HL-60 (cell line): ENCODE results near the gene MACROD2.
"Not testable (repeated sequence)": the region's sequence is repeated elsewhere in the genome, so short reads cannot be mapped to it uniquely, and the experiment has no call there.

ENCODE experiments used
- DNase-seq, 2 experiments: peaks; one replicate each; pipeline ENCODE4 v3.0.0-alpha.2; 2010 to 2020; ENCODE audit warnings: low read depth in 1 of 2, low spot score in 1 of 2
- H3K27ac ChIP-seq: fragments of 250-450 bp; sonication (Bioruptor Pico); replicated peaks from 2 replicates; pipeline ENCODE4 v1.5.1; 2020; ENCODE audit warnings: mild to moderate bottlenecking, moderate library complexity
- H3K27me3 ChIP-seq: fragments of 250-450 bp; sonication (Bioruptor Pico); 2 replicates; pipeline ENCODE4 v1.5.1; 2021; ENCODE audit warnings: mild to moderate bottlenecking, moderate library complexity; ENCODE audit not compliant: insufficient read depth, poor library complexity, severe bottlenecking
- H3K4me3 ChIP-seq: replicated peaks from 2 replicates; pipeline ENCODE4 v1.5.1; 2011; ENCODE audit warnings: mild to moderate bottlenecking, control low read depth, low read length; ENCODE audit not compliant: insufficient read depth
- CTCF ChIP-seq: IDR thresholded peaks from one replicate; pipeline ENCODE4 v1.5.1; 2011; ENCODE audit warnings: low read length, control low read depth, inconsistent platforms; ENCODE audit not compliant: insufficient read depth
- GABPA ChIP-seq: IDR thresholded peaks from 2 replicates; pipeline ENCODE4 v1.6.1; 2012; ENCODE audit warnings: low read depth
- POLR2AphosphoS5 ChIP-seq: IDR thresholded peaks from 2 replicates; pipeline ENCODE4 v1.6.1; 2012; ENCODE audit warnings: low read depth
- REST ChIP-seq: IDR thresholded peaks from 2 replicates; pipeline ENCODE4 v1.6.1; 2012; ENCODE audit warnings: low read depth; ENCODE audit not compliant: insufficient replicate concordance
- SPI1 ChIP-seq: IDR thresholded peaks from 2 replicates; pipeline ENCODE4 v1.6.1; 2012; ENCODE audit warnings: low read depth, mild to moderate bottlenecking, borderline replicate concordance

MACROD2 gene

GRCh38 chr20:13991311-13991710 is 4.0 kb upstream of the MACROD2 start:
- H3K4me3 ChIP-seq, result no peak overlapping the region
- no peaks in the 10 kb centered on the region for H3K27me3 ChIP-seq
- DNase-seq, result no peak
- TF ChIP-seq POLR2AphosphoS5 (no peak), GABPA (no peak), CTCF (no peak), SPI1 (no peak), REST (no peak)
- no peak overlapping the region for H3K27ac ChIP-seq

- not testable (repeated sequence) for H3K27me3 ChIP-seq, H3K27ac ChIP-seq, H3K4me3 ChIP-seq, DNase-seq
Observed at GRCh38 chr20:13991955-13992354, 3.4 kb upstream of the MACROD2 start.

- Histone ChIP-seq H3K27me3 (no peaks in the 10 kb centered on the region), H3K27ac (no peak overlapping the region; the same call in 1 of the 2 replicates), H3K4me3 (peak overlapping the region; percentile 67)
- DNase-seq, result peak; percentile 32 to 38
- TF ChIP-seq SPI1, result no peak
- TF ChIP-seq CTCF, result no peak
- TF ChIP-seq POLR2AphosphoS5, result 0 out of 2 replicates have a peak, but pooled peaks have one; percentile 9
- no peak for TF ChIP-seq GABPA
- TF ChIP-seq REST, result no peak
Observed at GRCh38 chr20:13995841-13996240, 525 bp downstream of the MACROD2 start.

- TF ChIP-seq SPI1, result no peak
- no peak for TF ChIP-seq POLR2AphosphoS5
- no peak for DNase-seq
Observed at GRCh38 chr20:13996265-13996664, 949 bp downstream of the MACROD2 start.

GRCh38 chr20:14000917-14001316 is 5.6 kb downstream of the MACROD2 start:
- TF ChIP-seq SPI1, result no peak
- no peak for TF ChIP-seq GABPA
- no peak for TF ChIP-seq REST
- no peak for TF ChIP-seq CTCF
- TF ChIP-seq POLR2AphosphoS5, result no peak
- no peak for DNase-seq
- H3K4me3 ChIP-seq, result no peak overlapping the region
- no peaks in the 10 kb centered on the region for H3K27me3 ChIP-seq
- no peak overlapping the region for H3K27ac ChIP-seq

More at GRCh38 chr20:13996265-13996664, 949 bp downstream of the MACROD2 start:
- H3K27me3 ChIP-seq, result no peaks in the 10 kb centered on the region
- no peak overlapping the region; the same call in 1 of the 2 replicates for H3K27ac ChIP-seq
- peak overlapping the region; percentile 67 for H3K4me3 ChIP-seq
